K562 (cell line): ENCODE results near the gene TMEM176A. TPM values are rescaled to one million over a fixed set of nuclear protein-coding genes. Genes with fewer than 3 reads are reported as not detected.

Source experiments
- ATAC-seq: fragments of 200-7000 bp; cut with Tn5 transposase; 3 replicates; pipeline ENCODE4 v1.9.1; 2020; ENCODE audit warnings: moderate library complexity
- BruUV-seq: library from RNA; stranded (reverse); fragments of 400-500 nt; replicated peaks from 2 replicates; lab custom pipeline; 2021; lab: Mats Ljungman, UMichigan
- CTCF ChIA-PET: fragments of 300-600 bp; formaldehyde crosslinking; extraction: SDS; loops from one replicate; lab custom pipeline; 2021; ENCODE audit warnings: low intra/inter-chr PET ratio; lab: Yijun Ruan, JAX
- POLR2A ChIA-PET: fragments of 300-600, 350-650 bp; sonication (Branson Sonifier 250); formaldehyde crosslinking; extraction: SDS; loops from one replicate; lab custom pipeline; 2021; ENCODE audit warnings: antibody characterized with exemption, inconsistent platforms; lab: Yijun Ruan, JAX
- DNase-seq, 4 experiments: peaks; one replicate each; pipeline versions ENCODE4 v3.0.0 to v3.0.0-alpha.2; 2011 to 2018; ENCODE audit warnings: low spot score in 3 of 4, mixed read lengths in 3 of 4; ENCODE audit errors: extremely low read depth in 1 of 4
- FAIRE-seq: peaks from 2 replicates; lab custom pipeline; 2011; peaks lifted over from hg19 to GRCh38; lab: Jason Lieb, UNC
- H2AFZ ChIP-seq: 2 replicates; pipeline ENCODE4 v1.6.0; 2011; ENCODE audit warnings: low read depth, low read length, control low read depth, inconsistent platforms
- H3K27ac ChIP-seq: fragments of 200-600 bp; 3 replicates; pipeline ENCODE4 v1.8.0; 2011; ENCODE audit warnings: low read depth, mild to moderate bottlenecking, control low read depth, inconsistent platforms, low read length, moderate library complexity, mixed read lengths; ENCODE audit errors: extremely low read depth
- H3K27me3 ChIP-seq, 2 experiments: fragments of 300-600 bp in 1 of 2; 2 replicates in 1 of 2; 3 replicates in 1 of 2; pipeline versions ENCODE4 v1.6.0 to v1.8.0; 2011; ENCODE audit warnings: inconsistent platforms in 2 of 2, low read length in 2 of 2, mild to moderate bottlenecking in 1 of 2, mixed read lengths in 1 of 2, moderate library complexity in 1 of 2; ENCODE audit not compliant: control insufficient read depth in 2 of 2, insufficient read depth in 2 of 2
- H3K36me3 ChIP-seq: fragments of 300-600 bp; 3 replicates; pipeline ENCODE4 v1.8.0; 2011; ENCODE audit warnings: mild to moderate bottlenecking, low read length, inconsistent platforms; ENCODE audit not compliant: control insufficient read depth, insufficient read depth
- H3K4me1 ChIP-seq, 2 experiments: fragments of 200-600 bp in 1 of 2; replicated peaks in 1 of 2; 2 replicates in 1 of 2; 3 replicates in 1 of 2; pipeline versions ENCODE4 v1.5.1 to v1.8.0; 2011; ENCODE audit warnings: inconsistent platforms in 2 of 2, low read length in 2 of 2, mild to moderate bottlenecking in 1 of 2, mixed read lengths in 1 of 2, moderate library complexity in 1 of 2; ENCODE audit not compliant: control insufficient read depth in 2 of 2, insufficient read depth in 2 of 2
- H3K4me2 ChIP-seq: 2 replicates; pipeline ENCODE4 v1.6.1; 2011; ENCODE audit warnings: low read length, control low read depth, inconsistent platforms, mixed read lengths; ENCODE audit not compliant: insufficient read depth
- H3K4me3 ChIP-seq: fragments of 200-600 bp; sonication (generic), shearing (Covaris generic); 2 replicates; pipeline ENCODE4 v1.5.1; 2016; ENCODE audit warnings: control low read depth, inconsistent platforms
- H3K79me2 ChIP-seq: fragments of 200-600 bp; 3 replicates; pipeline ENCODE4 v1.8.0; 2011; ENCODE audit warnings: low read length, inconsistent platforms; ENCODE audit not compliant: control insufficient read depth, insufficient read depth
- H3K9ac ChIP-seq, 2 experiments: 2 replicates each; pipeline versions ENCODE4 v1.6.0 to v1.6.1; 2011; ENCODE audit warnings: low read depth in 2 of 2, low read length in 2 of 2, control low read depth in 1 of 2, inconsistent platforms in 1 of 2, mild to moderate bottlenecking in 1 of 2, mixed read lengths in 1 of 2; ENCODE audit not compliant: insufficient read depth in 1 of 2
- H3K9me1 ChIP-seq: one replicate; pipeline ENCODE4 v1.6.0; 2011; ENCODE audit warnings: inconsistent platforms, mild to moderate bottlenecking, low read length, moderate library complexity; ENCODE audit not compliant: control insufficient read depth, insufficient read depth
- H3K9me3 ChIP-seq: replicated peaks from 2 replicates; pipeline ENCODE4 v1.5.1; 2011; ENCODE audit warnings: low read depth, low read length, inconsistent platforms; ENCODE audit not compliant: control insufficient read depth, insufficient read depth
- H4K20me1 ChIP-seq: replicated peaks from 2 replicates; pipeline ENCODE4 v1.6.1; 2011; ENCODE audit warnings: low read length, inconsistent platforms, mixed read lengths; ENCODE audit not compliant: control insufficient read depth, insufficient read depth
- ARID1B ChIP-seq: fragments of 450-650 bp; IDR thresholded peaks from 2 replicates; pipeline ENCODE4 v1.6.1; 2016; ENCODE audit warnings: antibody characterized with exemption, mild to moderate bottlenecking, inconsistent platforms
- CBX2 ChIP-seq: fragments of 200-600 bp; sonication (generic); IDR thresholded peaks from one replicate; pipeline ENCODE4 v1.6.1; 2012; ENCODE audit warnings: mild to moderate bottlenecking, low read length, inconsistent platforms; ENCODE audit not compliant: insufficient read depth, poor library complexity, severe bottlenecking
- CHD1 ChIP-seq: fragments of 200-600 bp; sonication (generic); IDR thresholded peaks from one replicate; pipeline ENCODE4 v1.6.1; 2012; ENCODE audit warnings: mild to moderate bottlenecking, moderate library complexity, low read length, inconsistent platforms
- FOXJ3 ChIP-seq: sonication (generic); formaldehyde crosslinking; IDR thresholded peaks from 2 replicates; pipeline ENCODE4 v1.4.0; 2020; ENCODE audit warnings: mild to moderate bottlenecking, missing genetic modification reagents
- RBM39 ChIP-seq: fragments of 200-400 bp; formaldehyde crosslinking; optimal IDR thresholded peaks from 2 replicates; pipeline ENCODE3; 2018; ENCODE audit warnings: low read depth, low read length
- YBX1 ChIP-seq: fragments of 450-650 bp; IDR thresholded peaks from 2 replicates; pipeline ENCODE4 v1.7.1; 2016; ENCODE audit warnings: mild to moderate bottlenecking
- ZNF512 ChIP-seq: IDR thresholded peaks from 2 replicates; pipeline ENCODE4 v1.6.1; 2016; ENCODE audit warnings: missing genetic modification characterization, missing compliant biosample characterization
- ZNF707 ChIP-seq: fragments of 250-450 bp; sonication (Bioruptor Pico); conservative IDR thresholded peaks from 2 replicates; pipeline ENCODE4 v1.8.0; 2022; ENCODE audit warnings: inconsistent platforms, mild to moderate bottlenecking, moderate library complexity
- WGBS: fragments of 100-300 bp; shearing (Covaris generic); methylation state at CpG from one replicate; pipeline ENCODE4 v1.1.6; 2016; ENCODE audit warnings: low coverage, mixed read lengths; ENCODE audit not compliant: insufficient coverage; ENCODE audit errors: missing lambda C conversion rate; 5-methylcytosine and 5-hydroxymethylcytosine counted together
- in situ Hi-C: fragments of 300-500 bp; cut with MboI; formaldehyde crosslinking; loops from 4 replicates; pipeline ENCODE4 v1.15.0; 2018; ENCODE audit warnings: inconsistent platforms, mixed read lengths
- intact Hi-C: fragments of 100-400 bp; cut with micrococcal nuclease; formaldehyde crosslinking; loops from 2 replicates; pipeline ENCODE4 v1.14.2; 2022
- polyA plus RNA-seq, 8 experiments: library from polyadenylated mRNA; depleted of rRNA in 4 of 8; stranded (reverse) in 5 of 8; unstranded in 3 of 8; fragments of >200 nt; fragmentation: Nextera tagmentation in 2 of 8; fragmentation: Illumina TruSeq in 1 of 8; extraction: Ambion mirVana in 2 of 8; extraction: Trizol in 1 of 8; gene quantifications; 2 replicates each; pipeline versions ENCODE4 v1.2.1 to v1.2.3, GENCODE V29; 2011 to 2014; ENCODE audit warnings: inconsistent platforms in 1 of 8, missing spikeins in 1 of 8
- total RNA-seq, 7 experiments: library from RNA; depleted of rRNA in 6 of 7; stranded (reverse); fragments of >200 nt in 6 of 7; fragmentation: Illumina TruSeq in 2 of 7; extraction: Trizol in 2 of 7; gene quantifications; 2 replicates each; pipeline versions ENCODE4 v1.2.1 to v1.2.3, GENCODE V29; 2011 to 2021; ENCODE audit warnings: low replicate concordance in 1 of 7

TMEM176A gene
- total and polyA plus RNA-seq, 9 of the 15 experiments (the other 6 are each of a cell fraction or from before 2014, with no cell fraction given): 0.31 TPM; not detected in 8

GRCh38 chr7:150801946-150802771 is 1.6 kb downstream of the TMEM176A start:
- CTCF ChIA-PET: no interaction called here
- intact Hi-C loops: no loop called here
- H3K79me2 ChIP-seq: no peaks in the 10 kb centered on the region
- TF ChIP-seq ZNF512 (tag) (peak; percentile 91), FOXJ3 (CRISPR knock-in tag) (no peak), CHD1 (no peak), ZNF707 (CRISPR knock-in tag) (no peak), ARID1B (no peak), YBX1 (no peak), RBM39 (peak; percentile 44), CBX2 (no peak)
- ATAC-seq (peak; percentile 35), DNase-seq (no peak), FAIRE-seq (no peak)
- peaks cover 0 to 21% of the 10 kb centered on the region in 2 experiments; a peak in 2 of 5 replicates for H3K4me1 ChIP-seq
- no peak overlapping the region for H3K27ac ChIP-seq
- 5% methylated on average over 12 of the region's 12 CpGs for WGBS
- BruUV-seq: no TSS peak
- no peaks in the 10 kb centered on the region; the same call in 1 of the 2 replicates for H3K9me3 ChIP-seq
- H3K9ac ChIP-seq: no peak overlapping the region
- H3K36me3 ChIP-seq: no peaks in the 10 kb centered on the region
- H3K4me2 ChIP-seq: no peak overlapping the region
- in situ Hi-C loops: no loop called here
- H3K4me3 ChIP-seq: no peak overlapping the region
- no peak overlapping the region for H2AFZ ChIP-seq
- peaks cover 55 to 64% of the 10 kb centered on the region in 2 experiments for H3K27me3 ChIP-seq
- H3K9me1 ChIP-seq: no peaks in the 10 kb centered on the region
- H4K20me1 ChIP-seq: no peaks in the 10 kb centered on the region
- POLR2A ChIA-PET: interaction anchor here (1.0 kb wide), 1 partner anchor 10 kb away, joined by 3 read pairs; no protein-coding TSS in a partner anchor
